Nephron (organoid): ENCODE measurements around the gene TRMT44.
"Not testable (repeated sequence)": the region's sequence is repeated elsewhere in the genome, so short reads cannot be mapped to it uniquely, and the experiment has no call there.

Experiments used
- H3K27ac Mint-ChIP-seq, 3 experiments: 2 replicates each; pipeline ENCODE4 v1.8.0; 2020; ENCODE audit warnings: mixed read lengths in 3 of 3, mild to moderate bottlenecking in 2 of 3, moderate library complexity in 1 of 3
- H3K27me3 Mint-ChIP-seq: 2 replicates; pipeline ENCODE4 v1.8.0; 2021; ENCODE audit warnings: low read depth, mild to moderate bottlenecking, moderate library complexity, mixed read lengths
- H3K36me3 Mint-ChIP-seq: 2 replicates; pipeline ENCODE4 v1.8.0; 2020; ENCODE audit warnings: low read depth, mixed read lengths
- H3K4me1 Mint-ChIP-seq: 2 replicates; pipeline ENCODE4 v1.8.0; 2020; ENCODE audit warnings: mixed read lengths
- H3K4me3 Mint-ChIP-seq, 3 experiments: 2 replicates each; pipeline ENCODE4 v1.8.0; 2020; ENCODE audit warnings: mild to moderate bottlenecking in 3 of 3, mixed read lengths in 3 of 3, moderate library complexity in 2 of 3
- H3K9me3 Mint-ChIP-seq: 2 replicates; pipeline ENCODE4 v1.8.0; 2020; ENCODE audit warnings: mixed read lengths
- CTCF ChIP-seq, 3 experiments: fragments of 200-600 bp; sonication (generic); IDR thresholded peaks; one replicate each; pipeline ENCODE4 v1.5.0; 2021; ENCODE audit warnings: antibody characterized with exemption in 3 of 3; ENCODE audit not compliant: unreplicated experiment in 3 of 3

Gene TRMT44

DNA sequence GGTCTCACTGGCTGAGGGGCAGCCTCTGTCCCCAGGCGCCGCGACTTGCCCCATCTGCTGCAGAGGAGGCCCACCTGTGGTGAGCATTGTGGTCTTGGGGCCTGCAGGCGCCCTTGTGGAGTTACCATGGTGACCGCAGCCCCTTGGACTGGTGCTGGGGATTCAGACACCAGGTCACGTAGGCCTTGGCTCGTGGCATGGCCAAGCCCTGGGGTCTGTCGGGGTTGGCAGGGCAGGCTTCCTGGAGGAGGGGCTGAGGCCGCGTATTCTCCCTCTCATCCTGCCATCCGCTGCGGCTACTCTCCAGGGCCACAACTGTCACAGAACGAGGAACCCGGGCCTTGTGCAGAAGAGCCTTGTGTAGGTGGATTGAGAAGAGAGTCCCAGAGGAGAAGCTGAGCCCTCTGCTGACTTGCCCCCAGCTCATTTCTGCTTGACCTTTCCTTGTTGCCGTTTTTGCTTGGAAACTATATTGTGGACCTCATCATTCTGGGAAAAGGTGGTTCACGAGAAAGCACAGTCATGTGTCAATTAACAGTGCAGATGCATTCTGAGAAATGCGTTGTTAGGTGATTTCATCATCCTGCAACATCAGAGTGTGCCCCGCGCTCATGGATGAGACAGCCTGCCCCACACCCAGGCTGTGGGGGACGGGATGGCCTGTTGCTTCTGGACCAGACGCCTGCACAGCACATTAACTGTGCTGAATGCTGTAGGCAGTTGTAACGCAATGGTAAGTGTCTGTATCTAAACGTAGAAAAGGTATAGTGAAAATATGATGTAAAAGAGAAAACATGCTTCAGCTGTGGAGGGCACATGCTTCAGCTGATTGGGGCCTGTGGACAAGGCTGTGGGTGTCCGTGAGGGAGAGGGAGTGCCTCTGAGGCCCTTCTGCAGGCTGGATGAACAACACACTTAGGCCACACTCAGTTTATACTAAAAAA lies 38.5 kb downstream of the TRMT44 start:
- Mint-ChIP-seq H3K4me3 (no peak overlapping the region), H3K9me3 (no peaks in the 10 kb centered on the region), H3K27me3 (no peaks in the 10 kb centered on the region), H3K4me1 (peaks cover 14% of the 10 kb centered on the region), H3K27ac (peak overlapping the region in 1 of 3 experiments; percentile 38), H3K36me3 (peaks cover 8% of the 10 kb centered on the region)
- no peak for TF ChIP-seq CTCF (IDR thresholded peaks at IDR 0.05; ENCODE audit: unreplicated experiment in 3 of 3)

- peaks cover 16% of the 10 kb centered on the region for H3K4me1 Mint-ChIP-seq
- TF ChIP-seq CTCF (IDR thresholded peaks at IDR 0.05; ENCODE audit: unreplicated experiment in 3 of 3): no peak
- peaks cover 8% of the 10 kb centered on the region for H3K36me3 Mint-ChIP-seq
These were observed 39.6 kb downstream of the TRMT44 start for GRCh38 chr4:8480221-8480620.

DNA sequence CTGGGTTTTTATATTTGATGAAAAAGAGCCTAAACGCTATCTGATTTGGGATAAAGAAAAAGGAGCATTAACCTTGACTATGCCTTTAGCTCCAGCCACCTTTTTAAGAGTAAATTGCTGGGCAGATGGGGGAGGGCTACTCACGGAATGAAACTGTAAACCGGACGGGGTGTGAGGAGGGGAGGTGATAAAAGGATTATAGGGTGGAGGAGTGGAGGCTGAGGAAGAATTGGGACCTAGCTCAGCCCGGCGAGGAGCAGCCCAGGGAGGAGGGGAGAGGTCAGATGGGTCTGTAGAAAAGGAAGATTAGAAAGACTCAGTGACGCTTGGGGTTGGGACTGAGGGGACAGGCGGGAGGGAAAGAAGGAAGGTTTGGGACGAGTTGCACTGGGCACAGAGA lies 46.1 kb downstream of the TRMT44 start:
- H3K4me1 Mint-ChIP-seq: peaks cover 11% of the 10 kb centered on the region
- not testable (repeated sequence) for H3K27ac Mint-ChIP-seq, H3K4me3 Mint-ChIP-seq, H3K27me3 Mint-ChIP-seq, H3K36me3 Mint-ChIP-seq, H3K9me3 Mint-ChIP-seq

More at GRCh38 chr4:8480221-8480620, 39.6 kb downstream of the TRMT44 start:
- no peak overlapping the region for H3K27ac Mint-ChIP-seq
- no peaks in the 10 kb centered on the region for H3K27me3 Mint-ChIP-seq
- H3K9me3 Mint-ChIP-seq: no peaks in the 10 kb centered on the region
- no peak overlapping the region for H3K4me3 Mint-ChIP-seq

GRCh38 chr4:8488791-8489369 lies 48.3 kb downstream of the TRMT44 start:
- no peak overlapping the region for H3K4me3 Mint-ChIP-seq
- peaks cover 17% of the 10 kb centered on the region for H3K4me1 Mint-ChIP-seq
- no peaks in the 10 kb centered on the region for H3K9me3 Mint-ChIP-seq
- peaks cover 7% of the 10 kb centered on the region for H3K27me3 Mint-ChIP-seq
- H3K36me3 Mint-ChIP-seq: peaks cover 8% of the 10 kb centered on the region
- no peak overlapping the region for H3K27ac Mint-ChIP-seq
- TF ChIP-seq CTCF (IDR thresholded peaks at IDR 0.05; ENCODE audit: unreplicated experiment in 3 of 3): no peak

- not testable (repeated sequence) for H3K27ac Mint-ChIP-seq, H3K9me3 Mint-ChIP-seq, H3K36me3 Mint-ChIP-seq, H3K4me3 Mint-ChIP-seq, H3K27me3 Mint-ChIP-seq
- peaks cover 11% of the 10 kb centered on the region for H3K4me1 Mint-ChIP-seq
These were observed 50.9 kb downstream of the TRMT44 start for GRCh38 chr4:8491478-8491877.

DNA sequence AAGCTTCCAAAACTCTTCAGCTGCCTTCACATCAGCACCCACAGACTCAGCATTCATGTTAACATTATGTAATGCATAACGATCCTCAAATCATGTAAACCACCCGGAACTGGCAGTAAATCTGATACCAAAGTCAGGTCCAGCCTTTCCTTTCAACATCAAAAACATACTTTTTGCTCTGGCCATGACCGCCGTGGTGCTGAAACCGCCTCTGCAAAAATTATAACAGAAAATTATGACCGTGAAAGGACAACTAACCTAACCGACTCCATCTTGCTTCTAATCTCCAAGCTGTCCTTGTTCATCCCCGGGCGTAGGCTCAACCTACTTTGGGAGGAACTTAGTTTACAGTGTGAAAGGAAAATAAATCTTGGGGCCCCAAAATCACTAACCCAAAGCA lies 51.6 kb downstream of the TRMT44 start:
- Mint-ChIP-seq H3K27me3 (peaks cover 7% of the 10 kb centered on the region), H3K27ac (no peak overlapping the region), H3K9me3 (no peaks in the 10 kb centered on the region), H3K4me3 (no peak overlapping the region), H3K36me3 (peaks cover 8% of the 10 kb centered on the region), H3K4me1 (peaks cover 11% of the 10 kb centered on the region)
- no peak for TF ChIP-seq CTCF (IDR thresholded peaks at IDR 0.05; ENCODE audit: unreplicated experiment in 3 of 3)

- H3K4me1 Mint-ChIP-seq: peaks cover 11% of the 10 kb centered on the region
- peaks cover 7% of the 10 kb centered on the region for H3K27me3 Mint-ChIP-seq
- no peak overlapping the region for H3K27ac Mint-ChIP-seq
- no peaks in the 10 kb centered on the region for H3K9me3 Mint-ChIP-seq
- H3K36me3 Mint-ChIP-seq: peaks cover 8% of the 10 kb centered on the region
- TF ChIP-seq CTCF (IDR thresholded peaks at IDR 0.05; ENCODE audit: unreplicated experiment in 3 of 3): no peak
- H3K4me3 Mint-ChIP-seq: no peak overlapping the region
These were observed 52.9 kb downstream of the TRMT44 start for GRCh38 chr4:8493484-8493883.
